GM21825 (cell line): ENCODE results near the gene LGALS3BP.

ENCODE experiments used
- ATAC-seq: cut with Tn5 transposase; IDR thresholded peaks from one replicate; pipeline ENCODE4 v1.9.1; 2021; ENCODE audit warnings: mild to moderate bottlenecking, moderate library complexity; ENCODE audit not compliant: unreplicated experiment

The LGALS3BP gene

DNA sequence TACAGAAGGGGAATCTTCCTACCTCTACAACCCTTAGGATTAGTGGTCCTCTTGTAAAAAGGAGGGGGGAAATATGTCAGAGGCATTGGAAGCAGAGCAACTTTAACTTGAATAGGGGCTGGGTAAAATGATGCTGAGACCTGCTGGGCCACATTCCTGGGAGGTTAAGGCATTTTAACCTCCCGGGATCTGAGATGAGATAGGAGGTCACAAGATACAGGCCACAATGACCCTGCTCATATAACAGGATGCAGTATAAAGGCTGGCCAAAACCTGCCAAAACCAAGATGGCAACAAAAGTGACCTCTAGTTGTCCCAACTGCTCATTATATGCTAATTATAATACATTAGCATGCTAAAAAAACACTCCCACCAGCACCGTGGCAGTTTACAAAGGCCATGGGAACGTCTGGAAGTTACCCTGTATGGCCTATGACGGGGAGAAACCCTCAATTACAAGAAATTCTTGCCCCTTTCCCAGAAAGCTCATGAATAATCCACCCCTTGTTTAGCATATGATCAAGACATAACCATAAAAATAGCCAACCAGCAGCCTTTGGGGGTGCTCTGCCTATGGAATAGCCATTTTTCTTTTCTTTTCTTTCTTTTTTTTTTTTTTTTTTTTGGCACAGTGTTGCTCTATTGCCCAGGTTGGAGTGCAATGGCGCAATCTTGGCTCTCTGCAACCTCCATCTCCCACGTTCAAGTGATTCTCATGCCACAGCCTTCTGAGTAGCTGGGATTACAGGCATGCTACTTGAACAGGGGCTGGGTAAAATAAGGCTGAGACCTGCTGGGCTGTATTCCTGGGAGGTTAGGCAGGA lies 38.0 kb upstream of the LGALS3BP start:
- ATAC-seq, result no peak

DNA sequence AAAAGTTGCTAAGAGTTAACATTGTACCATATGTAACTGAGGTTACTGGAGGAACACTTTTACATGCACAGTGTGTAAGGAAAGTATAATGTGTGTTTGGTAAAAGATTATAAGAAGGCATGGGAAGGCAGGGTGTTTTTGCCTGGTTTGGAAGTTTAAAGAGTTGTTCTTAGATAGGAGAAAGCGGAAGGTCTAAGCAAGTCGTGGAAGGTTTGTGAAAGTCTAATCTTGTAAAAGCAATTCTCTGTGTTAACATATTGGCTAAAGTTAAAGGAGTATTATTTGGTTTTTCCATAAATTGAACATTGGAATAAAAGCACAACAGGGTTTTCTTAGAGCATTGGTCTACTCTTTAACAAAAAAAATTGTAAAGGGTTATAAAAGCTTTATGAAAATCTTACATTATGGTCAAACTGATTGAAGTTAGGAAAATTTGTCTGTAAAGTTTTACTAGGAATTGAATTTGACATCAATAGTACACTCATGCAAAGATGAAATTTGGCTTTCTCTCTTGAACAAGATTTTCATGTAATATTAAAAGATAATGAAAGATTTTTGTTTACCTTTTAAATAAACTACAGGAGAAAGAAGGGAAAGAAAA lies 34.5 kb upstream of the LGALS3BP start:
- ATAC-seq, result no peak

- no peak for ATAC-seq
Observed at GRCh38 chr17:79012563-79013134, 32.9 kb upstream of the LGALS3BP start.

DNA sequence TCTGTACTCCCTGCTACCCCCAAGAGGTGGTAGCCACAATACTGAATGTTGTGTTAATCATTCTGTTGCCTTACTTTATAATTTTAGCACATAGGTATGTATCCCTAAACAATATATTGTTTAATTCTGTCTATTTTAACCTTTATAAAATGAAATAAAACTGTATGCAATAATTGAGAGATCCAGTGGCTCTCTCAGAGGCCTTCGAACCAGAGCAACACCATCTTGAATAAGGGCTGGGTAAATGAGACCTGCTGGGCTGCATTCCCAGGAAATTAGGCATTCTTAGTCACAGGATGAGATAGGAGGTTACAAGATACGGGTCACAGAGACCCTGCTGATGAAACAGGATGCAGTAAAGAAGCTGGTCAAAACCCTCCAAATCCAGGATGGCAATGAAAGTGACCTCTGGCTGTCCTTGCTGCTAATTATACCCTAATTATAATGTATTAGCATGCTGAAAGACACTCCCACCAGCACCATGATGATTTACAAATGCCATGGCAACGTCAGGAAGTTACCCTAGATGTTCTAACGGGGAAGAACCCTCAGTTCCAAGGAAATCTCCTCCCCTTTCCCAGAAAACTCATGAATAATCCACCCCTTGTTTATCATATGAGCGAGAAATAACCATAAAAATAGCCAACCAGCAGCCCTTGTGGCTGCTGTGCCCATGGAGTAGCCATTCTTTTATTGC lies 31.9 kb upstream of the LGALS3BP start:
- no peak for ATAC-seq

GRCh38 chr17:79010304-79010646 lies 30.6 kb upstream of the LGALS3BP start:
- no peak for ATAC-seq

DNA sequence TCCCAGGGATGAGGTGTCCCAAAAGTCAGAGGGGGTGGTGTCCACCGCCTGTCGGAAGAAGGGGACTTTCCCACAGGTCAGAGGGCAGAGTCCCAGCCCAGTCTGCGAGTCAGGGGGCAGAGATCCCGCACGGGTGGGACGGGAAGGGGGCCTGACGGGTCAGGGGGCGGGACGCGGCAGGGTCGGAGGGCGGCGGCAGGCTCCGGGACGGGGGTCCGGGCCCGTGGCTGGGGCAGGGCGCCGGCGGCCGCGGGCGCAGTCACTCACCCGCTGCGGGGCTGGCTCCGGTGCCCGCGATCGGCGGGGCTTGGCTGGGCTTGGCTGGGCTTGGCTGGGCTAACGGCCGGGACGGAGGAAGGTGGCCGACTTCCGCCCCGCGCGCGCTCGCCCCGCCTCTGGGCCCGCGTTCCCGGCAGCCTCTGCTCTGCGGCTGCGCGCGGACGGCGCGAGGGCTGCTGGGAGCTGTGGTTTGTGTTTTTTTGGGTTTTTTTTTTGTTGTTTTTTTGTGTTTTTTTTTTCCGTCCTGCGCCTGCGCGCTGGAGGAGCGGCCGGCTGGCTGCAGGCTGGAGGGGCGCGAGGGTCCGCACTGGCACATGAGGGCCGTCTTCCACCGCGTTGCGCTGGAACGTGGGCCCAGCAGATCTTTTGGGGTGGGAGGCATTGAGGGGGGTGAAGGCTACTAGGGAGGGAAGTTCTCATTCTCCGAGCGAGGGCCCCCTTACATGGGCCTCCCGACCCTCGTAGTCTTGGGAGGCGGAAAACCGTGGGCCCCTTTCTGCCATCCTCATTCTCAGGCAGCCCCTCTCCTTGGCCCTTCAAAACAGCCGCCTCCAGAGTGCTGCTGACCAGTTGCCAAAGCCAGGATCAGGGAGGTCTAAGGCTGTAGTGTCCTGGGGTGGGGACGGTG lies 29.9 kb upstream of the LGALS3BP start, which contains the start of gene CANT1:
TSS of gene CANT1 (minus strand) at position 368 of the 907 bp plus-strand sequence. CDS start 12,142 bp downstream, outside the sequence.
- ATAC-seq, result peak; percentile 80

- peak; percentile 5 for ATAC-seq
Observed at GRCh38 chr17:79008666-79009387, 29.1 kb upstream of the LGALS3BP start.

- no peak for ATAC-seq
Observed at GRCh38 chr17:79007504-79008381, 28.0 kb upstream of the LGALS3BP start.

DNA sequence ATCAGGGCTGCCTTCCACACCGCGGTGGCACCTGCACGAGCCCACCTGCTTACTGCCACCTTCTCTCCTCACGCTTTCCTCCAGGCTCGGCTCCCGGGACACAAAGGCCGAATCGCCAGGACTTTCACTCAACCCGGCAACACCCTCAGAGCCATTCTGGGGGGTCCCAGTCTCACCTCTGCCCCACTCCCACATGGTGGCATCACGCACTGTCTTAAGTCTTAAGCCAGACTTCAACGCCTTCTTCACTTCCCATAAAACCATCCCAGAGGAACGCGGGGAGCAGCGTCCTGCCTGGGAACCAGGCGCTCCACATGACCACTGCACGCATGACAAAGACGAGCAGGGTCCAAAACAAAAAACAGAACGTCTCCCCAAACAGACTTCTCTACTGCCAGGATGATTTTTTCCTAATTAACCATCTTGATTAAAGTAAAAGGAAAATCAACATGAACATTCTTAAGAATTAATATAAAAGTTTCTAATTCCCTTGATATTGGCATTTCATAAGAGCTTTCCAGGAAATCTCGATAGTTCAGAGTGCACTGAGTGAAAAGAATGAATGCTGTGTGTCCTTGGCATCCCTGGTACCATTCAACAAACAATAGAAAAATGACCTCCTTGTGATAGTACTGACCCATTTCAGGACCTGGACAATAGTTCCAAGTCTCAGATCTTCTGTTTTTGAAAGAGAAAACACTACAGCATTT lies 27.2 kb upstream of the LGALS3BP start:
- no peak for ATAC-seq

- ATAC-seq, result no peak
Observed at GRCh38 chr17:79006046-79006445, 26.3 kb upstream of the LGALS3BP start.

DNA sequence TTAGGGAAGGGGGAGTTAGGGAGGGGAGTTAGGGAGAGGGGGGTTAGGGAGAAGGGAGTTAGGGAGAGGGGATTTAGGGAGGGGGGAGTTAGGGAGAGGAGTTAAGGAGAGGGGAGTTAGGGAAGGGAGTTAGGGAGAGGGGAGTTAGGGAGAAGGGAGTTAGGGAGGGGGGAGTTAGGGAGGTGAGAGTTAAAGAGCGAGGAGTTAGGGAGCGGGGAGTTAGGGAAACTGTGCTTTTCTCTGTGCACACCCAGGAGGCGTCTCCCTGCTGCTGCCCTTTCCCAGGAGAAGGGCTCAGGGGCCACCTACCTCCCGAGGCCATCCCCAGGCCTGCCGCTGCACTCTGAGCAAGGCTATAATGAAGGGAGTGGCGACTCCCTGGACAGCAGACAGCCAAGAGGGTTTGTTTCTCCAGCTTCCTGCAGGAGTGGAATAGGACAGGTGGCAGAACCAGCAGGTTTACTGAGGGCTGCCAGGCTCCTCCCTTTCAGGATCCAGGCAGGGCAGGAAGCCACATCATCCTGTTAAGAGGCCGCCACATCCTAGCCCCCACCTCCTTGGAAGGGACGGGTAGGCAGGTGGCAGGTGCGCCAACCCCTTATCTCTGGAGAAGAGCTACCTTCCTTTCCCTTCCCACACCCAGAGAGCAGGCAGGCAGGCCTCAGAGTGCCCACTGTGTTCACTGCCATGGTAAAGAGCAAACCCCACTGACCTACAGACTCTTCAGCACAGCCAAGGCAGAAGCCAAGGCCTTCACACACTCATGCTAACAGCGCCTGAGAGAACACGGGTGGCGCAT lies 25.5 kb upstream of the LGALS3BP start:
- no peak for ATAC-seq

DNA sequence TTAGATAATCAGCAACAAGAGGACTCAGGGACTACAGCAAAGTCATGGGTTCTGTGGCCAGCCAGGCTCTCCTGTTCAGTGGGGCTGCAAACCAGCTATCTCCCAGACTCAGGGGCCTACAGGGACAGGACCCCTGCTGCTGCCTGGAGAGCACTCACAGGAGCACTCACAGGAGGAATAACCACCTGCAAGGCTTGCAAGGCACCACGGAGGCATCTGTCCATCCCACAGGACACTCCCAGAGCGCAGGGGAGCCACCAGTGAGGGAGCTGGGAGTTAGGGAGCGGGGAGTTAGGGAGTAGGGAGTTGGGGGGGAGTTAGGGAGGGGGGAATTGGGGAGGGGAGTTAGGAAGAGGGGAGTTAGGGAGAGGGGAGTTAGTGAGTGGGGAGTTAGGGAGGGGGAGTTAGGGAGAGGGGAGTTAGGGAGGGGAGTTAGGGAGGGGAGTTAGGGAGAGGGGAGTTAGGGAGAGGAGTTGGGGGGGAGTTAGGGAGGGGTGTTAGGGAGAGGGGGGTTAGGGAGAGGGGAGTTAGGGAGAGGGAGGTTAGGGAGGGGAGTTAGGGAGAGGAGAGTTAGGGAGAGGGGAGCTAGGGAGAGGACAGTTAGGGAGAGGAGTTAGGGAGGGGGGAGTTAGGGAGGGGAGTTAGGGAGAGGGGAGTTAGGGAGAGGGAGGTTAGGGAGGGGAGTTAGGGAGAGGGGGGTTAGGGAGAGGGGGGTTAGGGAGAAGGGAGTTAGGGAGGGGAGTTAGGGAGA lies 24.1 kb upstream of the LGALS3BP start:
- ATAC-seq, result no peak

GRCh38 chr17:79002796-79003593 lies 23.3 kb upstream of the LGALS3BP start:
- no peak for ATAC-seq

- ATAC-seq, result no peak
Observed at GRCh38 chr17:79002291-79002690, 22.6 kb upstream of the LGALS3BP start.

- ATAC-seq, result no peak
Observed at GRCh38 chr17:79001190-79002020, 21.7 kb upstream of the LGALS3BP start.
